Astrocyte of the cerebellum (primary cell): ENCODE measurements around the gene CENPT.
A peak's percentile ranks its signal among the peaks of the same experiment; 100 is the strongest.

Source experiments
- DNase-seq: peaks from one replicate; pipeline ENCODE4 v3.0.0-alpha.2; 2011; ENCODE audit warnings: low read depth
- H3K4me3 ChIP-seq: 2 replicates; pipeline ENCODE4 v1.5.1; 2011; ENCODE audit warnings: mild to moderate bottlenecking, low read depth, low read length, moderate library complexity
- CTCF ChIP-seq: IDR thresholded peaks from 2 replicates; pipeline ENCODE4 v1.5.1; 2012; ENCODE audit warnings: low read length, low read depth, moderate library complexity, mild to moderate bottlenecking; ENCODE audit errors: missing control alignments
- in situ Hi-C: cut with HindIII; loops from 2 replicates; pipeline ENCODE4 v1.10.0; 2017; ENCODE audit warnings: low sequenced_read_pairs

Gene CENPT

GRCh38 chr16:67853670-67854069 lies 6.2 kb upstream of the CENPT start:
- DNase-seq: no peak
- H3K4me3 ChIP-seq: no peak overlapping the region
- in situ Hi-C loops: no loop called here
- no peak for TF ChIP-seq CTCF

GRCh38 chr16:67848118-67848517 lies 625 bp upstream of the CENPT start:
- peak overlapping the region; percentile 97 for H3K4me3 ChIP-seq
- TF ChIP-seq CTCF: no peak
- no peak for DNase-seq
- in situ Hi-C loops: no loop called here

GRCh38 chr16:67846320-67847063 lies 1.0 kb downstream of the CENPT start, which contains the start of gene NUTF2:
Gene NUTF2, plus strand, starts transcription at chr16:67846933. Its CDS starts 18,198 bp downstream, at chr16:67865131.
- in situ Hi-C loops: no loop called here
- peak; percentile 70 for DNase-seq
- peak within 1 kb of the TSS; percentile 97 for H3K4me3 ChIP-seq
- TF ChIP-seq CTCF: no peak

- in situ Hi-C loops: no loop called here
- TF ChIP-seq CTCF: no peak
- H3K4me3 ChIP-seq: peak overlapping the region; percentile 97
- DNase-seq: no peak
Observed at GRCh38 chr16:67846063-67846319, 1.5 kb downstream of the CENPT start.

- no peak for TF ChIP-seq CTCF
- DNase-seq: no peak
Observed at GRCh38 chr16:67845291-67846062, 2.0 kb downstream of the CENPT start.

GRCh38 chr16:67844497-67844896 lies 3.0 kb downstream of the CENPT start:
- H3K4me3 ChIP-seq: no peak overlapping the region
- in situ Hi-C loops: no loop called here
- no peak for DNase-seq
- TF ChIP-seq CTCF: no peak

More at GRCh38 chr16:67845291-67846062, 2.0 kb downstream of the CENPT start:
- peak overlapping the region; percentile 97 for H3K4me3 ChIP-seq
- in situ Hi-C loops: no loop called here
